Activated CD8-positive, alpha-beta memory T cell treated with anti-CD3 and anti-CD28 coated beads, Interleukin-2, amount 50 U/mL, for 48 hours (primary cell): ENCODE measurements around the gene PLSCR5.

Experiments
- DNase-seq: peaks from one replicate; pipeline ENCODE4 v3.0.0-alpha.2; 2020

Gene PLSCR5, protein sequence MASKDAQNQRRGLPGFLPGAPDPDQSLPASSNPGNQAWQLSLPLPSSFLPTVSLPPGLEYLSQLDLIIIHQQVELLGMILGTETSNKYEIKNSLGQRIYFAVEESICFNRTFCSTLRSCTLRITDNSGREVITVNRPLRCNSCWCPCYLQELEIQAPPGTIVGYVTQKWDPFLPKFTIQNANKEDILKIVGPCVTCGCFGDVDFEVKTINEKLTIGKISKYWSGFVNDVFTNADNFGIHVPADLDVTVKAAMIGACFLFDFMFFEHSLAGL

GRCh38 chr3:146605106-146605505 is at the start of gene PLSCR5:
TSS of gene PLSCR5 (minus strand) at chr3:146605346. CDS start at chr3:146605212, 134 bp downstream.
- no peak for DNase-seq

- no peak for DNase-seq
Measured at GRCh38 chr3:146653978-146654377, 48.8 kb upstream of the PLSCR5 start.

DNA sequence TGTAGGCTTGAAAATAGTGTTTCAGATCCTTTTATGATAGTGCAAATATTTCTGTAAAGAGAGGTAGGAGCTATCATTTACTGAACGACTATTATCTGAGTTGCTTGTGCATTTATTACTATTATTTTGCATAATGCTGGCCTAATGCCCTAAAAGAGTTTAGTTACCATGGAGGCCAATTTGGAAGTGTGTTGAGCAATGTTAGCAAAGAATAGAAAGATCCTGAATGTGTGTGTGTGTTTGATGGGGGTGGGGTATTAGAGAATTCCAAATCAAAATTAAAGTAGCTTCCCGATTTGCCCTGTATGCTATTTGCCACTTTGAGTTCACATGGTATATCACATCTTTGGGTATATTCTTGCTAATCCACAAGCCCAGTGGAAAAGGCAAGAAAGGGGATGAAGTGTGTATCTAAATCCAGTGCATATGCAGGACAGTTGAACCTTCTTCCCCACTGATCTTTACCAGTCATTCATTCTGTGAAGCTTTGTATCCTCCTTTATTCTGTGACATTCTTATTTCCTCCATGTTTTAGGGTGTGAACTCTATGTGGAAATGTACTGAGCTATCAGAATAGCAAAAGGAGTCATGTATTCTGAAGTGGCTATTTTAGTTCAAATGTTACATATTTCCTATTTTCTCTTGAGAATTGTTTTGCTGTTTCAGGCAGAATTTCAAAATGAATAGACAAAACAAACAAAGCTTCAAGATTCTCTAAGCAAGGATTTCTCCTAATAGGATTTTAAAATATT is 45.7 kb upstream of the PLSCR5 start:
- DNase-seq, result no peak

- DNase-seq, result no peak
Measured at GRCh38 chr3:146646261-146646660, 41.1 kb upstream of the PLSCR5 start.

- DNase-seq, result no peak
Measured at GRCh38 chr3:146640955-146641867, 36.1 kb upstream of the PLSCR5 start.

GRCh38 chr3:146640361-146640760 is 35.2 kb upstream of the PLSCR5 start:
- DNase-seq, result no peak

GRCh38 chr3:146638718-146639117 is 33.6 kb upstream of the PLSCR5 start:
- DNase-seq, result no peak

GRCh38 chr3:146637871-146638270 is 32.7 kb upstream of the PLSCR5 start:
- DNase-seq, result no peak

DNA sequence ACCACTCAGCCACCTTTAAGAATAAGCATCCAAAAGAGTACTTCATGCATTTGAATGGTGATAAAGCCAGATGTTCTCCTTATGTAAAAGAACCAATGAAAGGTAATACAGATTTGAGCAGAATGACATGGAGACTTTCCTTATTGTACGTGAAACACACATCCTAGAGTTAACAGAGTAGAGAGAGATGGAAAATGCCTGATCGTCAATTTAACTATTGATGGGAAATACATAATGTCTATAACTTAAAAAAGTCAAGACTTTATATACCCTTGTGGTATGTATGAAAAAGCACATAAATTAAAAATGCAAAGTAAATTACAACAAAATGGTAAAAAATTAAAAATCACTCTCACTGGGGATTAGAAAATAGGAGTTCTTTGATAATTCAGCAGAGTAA is 31.7 kb upstream of the PLSCR5 start:
- no peak for DNase-seq

DNA sequence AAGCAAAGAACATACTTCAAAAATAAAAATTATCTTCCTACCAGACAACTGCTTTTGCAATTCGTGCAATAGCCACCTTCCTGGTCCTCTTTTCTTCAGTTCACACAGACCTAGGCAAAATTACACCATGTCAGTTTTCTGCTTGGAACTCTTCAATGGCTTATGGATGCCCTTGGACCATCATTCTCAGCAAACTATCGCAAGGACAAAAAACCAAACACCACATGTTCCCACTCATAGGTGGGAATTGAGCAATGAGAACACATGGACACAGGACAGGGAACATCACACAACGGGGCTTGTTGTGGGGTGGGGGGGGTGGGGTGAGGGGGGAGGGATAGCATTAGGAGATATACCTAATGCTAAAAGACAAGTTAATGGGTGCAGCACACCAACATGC is 29.2 kb upstream of the PLSCR5 start:
- DNase-seq, result no peak

- DNase-seq, result no peak
Measured at GRCh38 chr3:146628671-146629070, 23.5 kb upstream of the PLSCR5 start.

GRCh38 chr3:146626403-146627122 is 21.4 kb upstream of the PLSCR5 start:
- DNase-seq, result no peak

DNA sequence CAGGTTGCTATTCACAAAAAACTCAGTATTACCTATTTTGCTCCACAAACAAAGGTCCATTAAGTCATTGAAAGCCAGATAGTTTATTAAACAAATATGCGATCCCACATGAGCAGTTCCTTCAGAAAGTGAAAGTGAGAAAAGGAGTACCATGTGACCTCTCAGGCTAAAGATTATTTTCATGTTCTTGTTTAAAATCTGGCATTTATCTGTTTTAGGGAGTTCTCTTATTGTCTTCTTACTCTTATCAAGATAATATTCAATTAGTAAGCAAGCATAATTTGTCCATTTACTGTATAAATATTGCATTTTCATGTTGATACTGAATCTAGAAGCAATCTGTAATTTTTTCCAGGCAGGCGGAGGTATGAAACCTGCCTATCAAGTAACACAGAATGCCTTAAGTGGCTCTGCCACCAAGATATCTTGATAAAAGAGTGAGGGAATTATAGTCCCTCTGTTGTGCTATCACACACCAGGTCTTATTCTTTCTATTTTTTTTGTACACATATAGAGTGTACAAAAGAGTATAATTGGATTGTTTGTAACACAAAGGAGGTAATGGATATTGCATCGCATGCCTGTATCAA is 20.1 kb upstream of the PLSCR5 start:
- no peak for DNase-seq

- no peak for DNase-seq
Measured at GRCh38 chr3:146621723-146622122, 16.6 kb upstream of the PLSCR5 start.

DNA sequence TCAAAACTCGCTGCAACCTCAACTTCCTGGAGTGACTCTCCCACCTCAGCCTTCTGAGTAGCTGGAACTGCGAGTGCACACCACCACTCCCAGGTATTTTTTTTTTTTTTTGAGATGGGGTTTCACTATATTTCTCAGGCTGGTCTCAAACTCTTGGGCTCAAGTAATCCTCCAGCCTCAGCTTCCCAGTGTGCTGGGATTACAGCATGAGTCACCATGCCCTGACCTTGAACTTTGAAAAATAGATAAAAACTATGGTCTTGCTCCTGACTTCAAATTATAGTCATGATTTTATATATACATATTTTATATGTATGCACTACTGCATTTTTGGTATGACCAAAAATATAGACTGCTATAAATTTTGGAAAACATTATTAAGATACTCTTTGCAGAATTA is 6.9 kb upstream of the PLSCR5 start:
- DNase-seq, result no peak

DNA sequence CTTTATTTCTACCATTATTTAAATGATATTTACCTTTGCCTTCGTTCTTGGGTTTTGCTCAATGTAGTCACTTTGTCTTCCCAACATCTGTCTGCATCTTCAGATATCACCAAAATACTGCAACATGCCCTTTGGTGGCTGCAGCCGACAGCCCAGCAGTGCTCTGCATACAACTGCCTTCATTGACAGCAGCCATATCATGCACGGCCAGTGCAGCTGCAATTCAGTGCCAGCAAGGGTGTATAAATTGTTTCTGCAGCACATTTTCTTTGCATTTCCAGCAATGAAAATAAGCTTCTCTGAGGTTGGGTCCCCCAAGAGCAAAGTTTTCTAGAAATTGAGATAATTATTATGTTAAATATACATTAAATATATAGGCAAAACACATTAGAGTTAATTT is 6.0 kb upstream of the PLSCR5 start:
- no peak for DNase-seq

DNA sequence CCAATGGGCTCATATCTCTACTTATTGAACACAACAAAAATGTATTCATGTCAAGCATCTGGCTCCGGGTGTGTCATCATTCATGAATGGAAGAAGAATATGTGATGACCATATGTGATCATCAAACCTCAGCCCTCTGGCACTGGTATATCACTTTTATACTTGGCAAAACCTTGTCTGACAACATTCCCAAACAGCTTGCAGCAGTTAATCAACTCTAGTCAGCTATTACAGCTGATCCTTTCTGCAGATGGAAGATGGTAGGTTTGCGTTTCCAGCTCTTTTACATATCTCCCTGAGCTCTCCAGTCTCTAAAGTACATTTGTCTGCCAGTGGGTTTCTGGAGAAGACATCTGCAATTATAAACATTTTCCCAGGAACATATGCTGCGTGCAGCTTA is 6.6 kb downstream of the PLSCR5 start:
- no peak for DNase-seq

- no peak for DNase-seq
Measured at GRCh38 chr3:146594843-146595482, 10.2 kb downstream of the PLSCR5 start.

DNA sequence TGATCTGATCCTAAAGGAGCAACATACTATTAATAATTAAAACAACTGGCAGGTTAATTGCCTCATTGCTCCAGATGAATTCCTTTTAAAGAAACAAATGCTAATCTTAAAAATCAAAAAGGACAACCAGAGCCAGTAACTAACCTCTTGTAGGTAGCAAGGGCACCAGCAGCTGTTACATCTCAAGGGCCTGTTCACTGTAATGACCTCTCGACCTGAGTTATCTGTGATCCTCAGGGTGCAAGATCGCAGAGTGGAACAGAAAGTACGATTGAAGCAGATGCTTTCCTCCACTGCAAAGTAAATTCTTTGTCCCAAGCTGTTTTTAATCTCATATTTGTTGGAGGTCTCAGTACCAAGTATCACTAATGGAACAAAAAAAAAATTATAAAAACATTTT is 11.4 kb downstream of the PLSCR5 start:
- DNase-seq, result no peak

DNA sequence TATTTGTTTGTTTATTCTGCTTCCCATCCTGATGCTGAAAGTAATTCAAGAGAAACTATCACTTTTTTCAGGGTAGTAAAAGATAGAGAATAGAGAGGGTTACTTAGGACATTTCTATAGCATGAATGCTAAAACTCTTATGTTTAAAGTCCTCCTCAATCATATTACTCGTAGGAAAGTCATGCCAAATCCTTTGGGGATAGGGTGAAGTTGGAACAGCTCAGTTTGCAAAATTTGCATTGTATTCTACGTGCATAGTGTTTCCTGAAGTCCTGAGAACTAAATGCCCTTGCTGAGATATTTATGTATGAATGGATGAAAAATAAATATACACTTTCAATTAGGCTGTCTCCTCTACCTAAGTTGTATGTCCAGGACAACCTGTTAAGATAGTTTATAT is 14.6 kb downstream of the PLSCR5 start:
- DNase-seq, result no peak

DNA sequence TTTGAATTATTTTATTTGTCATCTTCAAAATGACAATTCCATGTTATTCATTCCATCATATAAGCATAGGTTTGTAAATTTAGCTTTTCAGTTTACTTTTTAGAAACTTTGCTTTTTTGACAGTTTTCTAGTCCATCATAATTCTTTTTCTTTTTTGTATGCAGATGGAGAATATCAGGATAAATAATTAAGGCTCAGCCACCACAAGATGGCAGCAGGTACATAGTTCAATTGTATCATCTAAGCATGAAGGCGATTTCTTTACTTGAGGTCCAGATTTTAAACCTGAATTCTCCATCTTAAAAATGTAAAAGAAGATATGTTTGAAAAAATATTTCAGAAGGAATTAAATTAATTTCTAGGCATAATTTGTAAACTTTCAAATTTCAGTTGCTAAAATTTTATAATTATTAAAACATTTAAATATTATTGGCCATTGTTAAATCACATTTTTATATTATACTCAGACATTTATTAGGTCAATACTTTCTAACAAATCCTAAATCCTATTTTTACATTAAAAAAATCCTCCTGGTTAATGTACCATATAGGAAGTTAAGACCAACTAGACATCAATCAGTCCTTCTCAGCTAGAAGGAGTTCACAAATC is 15.1 kb downstream of the PLSCR5 start:
- no peak for DNase-seq

- DNase-seq, result no peak
Measured at GRCh38 chr3:146585156-146585555, 20.0 kb downstream of the PLSCR5 start.
